Activated T-helper 1 cell treated with Interleukin-2 at 50 U/mL for 16 hours (primary cell): ENCODE data around the gene CD300H.
"Not testable (repeated sequence)": the region's sequence is repeated elsewhere in the genome, so short reads cannot be mapped to it uniquely, and the experiment has no call there.

Experiments
- DNase-seq: peaks from one replicate; pipeline ENCODE4 v3.0.0-alpha.2; 2020; ENCODE audit warnings: low read depth

CD300H gene

DNA sequence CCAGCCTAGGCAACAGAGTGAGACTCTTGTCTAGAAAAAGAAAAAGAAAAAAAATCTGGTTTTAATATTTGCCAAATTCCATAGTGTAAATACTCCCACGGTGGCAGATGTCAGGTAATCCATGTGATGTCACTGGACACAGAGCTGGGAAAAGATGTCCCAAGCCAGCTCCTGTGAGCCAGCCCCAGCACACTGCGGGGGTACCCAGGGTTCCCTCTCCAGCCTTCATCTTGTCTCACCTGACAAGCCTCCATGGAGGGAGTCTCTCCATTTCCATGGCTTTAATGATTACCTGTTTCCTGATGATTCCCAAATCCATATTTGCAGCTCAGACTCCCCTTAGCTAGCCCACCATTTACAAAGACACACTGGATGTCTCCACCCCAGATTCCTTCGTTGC is 40.6 kb downstream of the CD300H start:
- no peak for DNase-seq

DNA sequence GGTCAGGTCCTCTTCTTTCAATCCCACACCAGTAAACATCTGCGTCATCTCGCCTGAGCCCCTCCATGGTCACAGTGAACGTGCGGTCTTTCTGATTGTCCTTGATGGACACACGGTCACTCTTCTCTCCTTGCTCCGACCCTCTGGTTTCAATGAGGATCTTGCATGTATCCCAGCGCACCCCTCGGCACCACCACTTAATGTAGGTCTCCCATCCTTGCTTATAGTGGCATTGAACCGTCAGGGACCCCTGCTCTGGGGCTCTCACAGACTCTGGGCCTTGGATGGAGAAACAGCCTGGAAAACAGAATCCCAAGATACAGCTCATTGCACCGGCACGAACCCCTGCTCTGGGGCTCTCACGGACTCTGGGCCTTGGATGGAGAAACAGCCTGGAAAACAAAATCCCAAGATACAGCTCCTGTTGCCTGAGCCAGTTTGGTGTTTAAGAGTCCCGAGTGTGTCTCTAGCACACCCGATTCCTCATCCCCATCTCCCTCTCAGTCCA is 41.5 kb downstream of the CD300H start:
- no peak for DNase-seq

DNA sequence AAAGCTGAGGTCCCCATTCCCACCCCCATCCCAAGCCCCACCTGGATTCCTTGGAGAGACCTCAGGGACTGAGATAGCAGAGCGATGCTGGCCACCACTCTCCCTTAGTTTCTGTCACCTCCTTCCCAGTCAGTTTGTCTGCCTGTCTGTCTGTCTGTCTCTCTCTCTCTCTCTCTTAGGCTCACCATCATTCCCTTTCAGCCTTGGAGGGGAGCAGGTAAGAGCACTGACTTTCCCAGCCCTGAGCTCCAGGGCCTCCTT is 41.9 kb downstream of the CD300H start:
- DNase-seq, result no peak

DNA sequence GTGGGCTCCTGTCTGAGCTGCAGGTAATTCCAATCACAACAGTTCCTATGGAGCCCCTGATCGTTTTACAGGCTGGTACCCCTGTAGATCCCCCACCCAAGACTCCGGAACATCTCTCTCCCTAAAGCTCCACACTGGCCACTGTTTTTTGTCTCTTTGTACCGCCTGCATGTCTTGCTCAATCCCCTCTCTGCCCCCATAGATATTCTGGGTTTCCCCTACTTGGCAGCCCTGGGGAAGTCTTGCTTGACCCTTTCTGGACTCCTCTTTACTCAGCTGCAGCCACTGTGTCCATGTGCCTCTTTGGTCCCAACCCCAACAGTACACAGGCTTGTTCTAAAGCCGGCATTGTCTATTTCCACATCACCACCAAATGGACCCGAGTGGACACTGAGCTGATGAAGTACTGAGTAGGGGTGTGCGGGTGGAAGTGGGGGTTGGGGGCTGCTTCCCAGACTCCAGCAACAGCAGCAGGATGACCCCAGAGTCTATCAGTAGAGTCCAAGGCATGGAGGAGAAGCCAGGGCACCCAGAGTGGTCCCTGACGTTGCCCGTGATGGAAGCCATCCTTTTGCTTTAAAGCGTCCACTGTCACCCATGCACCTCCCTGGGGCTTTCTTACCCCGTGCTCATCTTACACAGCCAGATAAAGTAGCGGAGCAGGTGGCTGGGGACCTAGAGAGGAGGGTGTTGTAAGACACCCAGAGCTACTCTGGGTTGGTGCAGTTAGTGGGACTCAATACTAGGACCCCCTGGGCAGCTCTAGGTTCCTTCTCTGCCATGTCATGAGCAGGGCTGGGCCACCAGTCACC is 42.5 kb downstream of the CD300H start:
- no peak for DNase-seq

DNA sequence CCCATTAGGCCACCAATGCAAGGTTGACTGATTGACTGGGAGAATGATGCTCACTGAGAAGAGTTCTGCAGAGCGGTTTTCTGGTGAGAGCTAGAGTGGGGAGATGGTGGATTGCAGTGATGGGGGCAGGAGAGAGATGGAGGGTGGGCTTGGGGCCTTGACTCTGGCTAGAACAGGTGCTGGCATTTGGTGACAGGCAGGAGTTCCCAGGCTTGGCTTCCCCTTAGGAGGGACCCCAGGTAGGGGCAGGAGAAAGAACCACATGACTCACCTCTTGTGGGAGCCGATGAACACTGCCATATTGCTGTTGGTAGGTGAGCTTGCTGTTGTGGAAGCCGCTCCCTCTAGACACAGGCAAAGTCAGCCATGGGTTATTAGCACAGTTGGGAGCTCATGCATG is 44.0 kb downstream of the CD300H start:
- no peak for DNase-seq

DNA sequence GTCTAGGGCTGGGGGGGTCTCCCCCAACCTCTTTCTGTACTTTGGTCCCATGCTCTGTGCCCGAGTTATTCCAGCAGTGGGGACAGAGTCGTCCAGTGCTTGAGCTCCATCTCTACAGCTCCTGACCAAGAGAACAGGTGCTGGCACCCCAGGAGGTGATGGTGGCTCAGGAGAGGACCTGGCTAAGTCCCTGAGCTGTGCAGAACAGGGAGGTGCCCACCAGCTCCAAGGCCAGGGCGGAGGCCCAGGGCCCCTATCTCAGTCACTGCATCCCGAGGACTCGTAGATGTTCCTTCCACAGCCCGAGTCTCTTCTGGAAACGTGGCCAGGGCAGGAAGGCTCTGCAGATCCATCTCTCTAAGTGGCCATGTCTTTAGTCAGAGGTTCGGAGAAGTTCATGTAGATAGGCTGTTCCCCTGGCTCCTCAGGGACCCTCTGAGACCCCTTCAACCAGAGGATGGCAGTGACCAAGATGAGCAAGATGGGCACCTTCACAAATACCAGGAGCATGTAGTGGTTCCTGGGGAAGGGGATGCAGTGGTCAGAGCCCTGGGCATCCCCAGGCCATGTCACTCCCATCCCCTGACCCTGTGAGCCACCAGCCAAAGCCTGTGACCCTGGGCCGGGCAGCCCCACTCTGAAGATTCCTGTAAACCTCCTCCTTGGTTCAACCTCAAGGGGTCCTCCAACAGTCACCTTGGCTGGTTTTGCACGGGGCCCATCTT is 44.8 kb downstream of the CD300H start:
- DNase-seq, result no peak

DNA sequence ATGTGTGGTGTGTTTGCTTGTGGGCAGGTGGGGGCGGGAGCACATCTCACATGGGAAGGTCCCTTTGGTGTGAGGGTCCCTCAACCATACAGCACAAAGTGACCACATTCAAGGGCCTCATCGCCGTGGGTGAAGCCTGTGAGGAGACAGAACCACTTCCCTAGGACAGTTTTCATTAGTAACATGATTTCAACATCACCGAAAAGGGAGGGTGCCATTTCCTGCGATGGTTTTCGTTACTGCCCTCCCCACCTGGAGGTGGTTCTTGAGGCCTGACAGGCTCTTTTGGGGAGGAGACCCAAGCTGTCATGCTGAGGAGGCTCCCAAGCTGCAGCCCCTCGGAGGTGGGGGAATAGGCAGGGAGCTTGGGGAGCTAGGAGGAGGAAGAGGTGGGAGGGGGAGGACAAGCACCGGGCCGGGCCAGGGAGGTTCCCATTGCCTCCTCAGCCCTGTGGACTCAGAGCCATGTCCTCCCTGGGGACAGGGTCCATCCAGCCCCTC is 45.6 kb downstream of the CD300H start:
- DNase-seq, result no peak

DNA sequence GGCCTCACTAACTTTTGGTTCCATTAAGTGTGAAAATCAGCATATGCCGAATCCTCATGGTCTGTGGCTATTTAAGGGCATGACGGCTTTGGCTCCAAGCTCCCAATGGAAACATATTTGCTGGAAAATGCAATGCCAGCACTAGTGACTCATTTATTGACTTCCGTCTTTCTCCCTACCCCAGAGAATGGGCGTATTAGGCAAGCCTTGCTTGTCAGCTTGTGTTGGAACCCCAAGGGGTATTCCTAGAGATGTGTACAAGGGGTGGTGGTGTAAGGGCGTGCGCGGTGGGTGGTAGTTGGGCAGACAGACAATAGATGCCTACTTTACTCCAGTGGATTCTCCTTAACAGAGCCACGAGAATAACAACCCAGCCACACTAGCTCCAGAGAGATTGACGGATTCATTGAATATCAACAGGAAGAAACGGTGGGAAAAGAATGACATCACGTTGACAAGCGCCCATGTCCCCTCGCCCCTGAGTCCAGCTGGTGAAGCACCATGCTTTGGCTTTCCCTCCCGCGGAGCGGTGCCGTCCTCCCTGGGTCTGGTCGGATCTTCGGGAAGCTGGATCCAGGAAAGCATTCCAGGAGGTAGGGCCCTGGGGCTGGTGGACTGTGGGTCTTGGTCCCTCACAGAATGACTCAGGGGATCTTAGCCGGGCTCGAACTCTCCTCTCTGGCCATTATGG is 46.4 kb downstream of the CD300H start:
- no peak for DNase-seq

DNA sequence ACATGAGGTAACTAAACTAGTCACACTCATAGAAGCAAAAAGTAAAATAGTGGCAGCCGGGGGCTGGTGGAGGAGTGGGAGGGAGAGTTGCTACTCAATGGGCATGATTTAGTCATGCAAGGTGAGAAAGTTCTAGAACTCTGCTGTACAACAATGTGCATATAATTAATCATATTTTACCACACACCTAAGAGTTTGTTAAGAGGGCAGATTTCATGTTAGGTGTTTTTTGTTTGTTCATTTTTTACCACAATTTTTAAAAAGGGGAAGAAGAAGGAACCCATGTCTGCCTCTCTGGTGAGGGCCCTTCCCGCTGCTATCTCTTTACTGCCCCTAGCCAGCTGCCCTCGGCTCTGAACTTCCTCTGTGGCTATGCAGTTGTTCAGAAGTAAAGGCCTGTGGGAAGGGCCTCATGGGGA is 47.3 kb downstream of the CD300H start:
- DNase-seq, result no peak

DNA sequence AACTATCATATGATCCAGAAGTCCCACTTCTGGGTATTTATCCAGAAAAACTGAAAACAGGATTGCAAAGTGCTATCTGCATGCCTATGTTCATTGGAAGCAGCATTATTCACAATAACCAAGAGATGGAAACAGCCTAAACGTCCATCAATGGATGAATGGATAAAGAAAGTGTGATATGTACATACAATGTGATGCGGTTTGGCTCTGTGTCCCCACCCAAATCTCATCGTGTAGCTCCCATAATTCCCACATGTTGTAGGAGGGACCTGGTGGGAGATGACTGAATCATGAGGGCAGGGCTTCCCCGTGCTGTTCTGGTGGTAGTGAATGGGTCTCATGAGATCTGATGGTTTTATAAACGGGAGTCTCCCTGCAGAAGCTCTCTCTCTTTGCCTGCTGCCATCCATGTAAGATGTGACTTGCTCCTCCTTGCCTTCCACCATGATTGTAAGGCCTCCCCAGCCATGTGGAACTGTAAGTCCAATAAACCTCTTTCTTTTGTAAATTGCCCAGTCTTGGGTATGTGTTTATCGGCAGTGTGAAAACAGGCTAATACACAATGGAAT is 48.8 kb downstream of the CD300H start:
- DNase-seq, result not testable (repeated sequence)

DNA sequence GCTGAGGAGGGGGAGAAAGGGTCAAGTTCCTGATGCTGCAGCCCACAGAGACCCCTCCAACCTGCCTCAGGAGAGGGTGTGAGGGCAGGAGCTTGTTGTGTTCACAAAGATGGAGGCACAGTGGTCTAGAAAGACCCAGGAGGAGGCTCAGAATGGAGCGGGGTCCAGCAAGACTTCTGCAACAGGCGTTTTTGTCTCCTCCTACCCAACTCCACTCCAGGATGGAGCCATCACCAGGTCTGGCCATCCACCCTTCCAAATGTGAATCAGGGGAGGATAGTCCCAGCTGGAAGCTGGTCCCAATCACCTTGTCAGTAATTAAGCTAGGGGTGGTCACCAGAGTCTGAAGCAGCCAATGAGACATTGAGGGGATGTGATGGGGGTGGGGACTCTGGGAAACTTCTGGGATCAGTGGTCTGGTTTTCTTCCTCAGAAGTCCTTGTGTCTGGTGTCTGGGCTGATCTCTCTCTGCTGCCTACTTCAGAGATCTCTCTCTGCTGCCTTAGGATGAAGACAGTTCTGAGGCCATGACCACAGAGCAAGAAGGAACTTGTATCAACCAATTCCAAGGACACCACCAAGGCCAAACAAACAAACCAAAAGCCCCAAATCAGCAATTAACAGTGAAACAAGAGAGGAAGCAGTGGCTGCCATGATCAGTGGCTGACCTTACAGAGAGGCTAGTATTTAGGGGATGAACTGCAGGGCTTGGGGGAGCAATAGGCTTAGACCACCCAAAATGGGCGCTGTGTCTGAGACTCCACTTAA is 50.6 kb downstream of the CD300H start:
- DNase-seq, result no peak

DNA sequence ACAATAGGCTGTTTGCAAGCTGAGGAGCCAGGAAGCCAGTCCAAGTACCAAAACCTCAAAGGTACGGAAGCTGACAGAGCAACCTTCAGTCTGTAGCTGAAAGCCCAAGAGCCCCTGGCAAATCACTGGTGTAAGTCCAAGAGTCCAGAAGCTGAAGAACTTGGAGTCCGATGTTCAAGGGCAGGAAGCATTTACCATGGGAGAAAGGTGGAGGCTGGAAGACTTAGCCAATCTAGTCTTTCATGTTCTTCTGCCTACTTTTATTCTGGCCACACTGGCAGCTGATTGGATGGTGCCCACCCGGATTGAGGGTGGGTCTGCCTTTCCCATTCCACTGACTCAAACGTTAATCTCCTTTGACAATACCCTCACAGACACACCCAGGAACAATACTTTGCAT is 51.4 kb downstream of the CD300H start:
- DNase-seq, result no peak

DNA sequence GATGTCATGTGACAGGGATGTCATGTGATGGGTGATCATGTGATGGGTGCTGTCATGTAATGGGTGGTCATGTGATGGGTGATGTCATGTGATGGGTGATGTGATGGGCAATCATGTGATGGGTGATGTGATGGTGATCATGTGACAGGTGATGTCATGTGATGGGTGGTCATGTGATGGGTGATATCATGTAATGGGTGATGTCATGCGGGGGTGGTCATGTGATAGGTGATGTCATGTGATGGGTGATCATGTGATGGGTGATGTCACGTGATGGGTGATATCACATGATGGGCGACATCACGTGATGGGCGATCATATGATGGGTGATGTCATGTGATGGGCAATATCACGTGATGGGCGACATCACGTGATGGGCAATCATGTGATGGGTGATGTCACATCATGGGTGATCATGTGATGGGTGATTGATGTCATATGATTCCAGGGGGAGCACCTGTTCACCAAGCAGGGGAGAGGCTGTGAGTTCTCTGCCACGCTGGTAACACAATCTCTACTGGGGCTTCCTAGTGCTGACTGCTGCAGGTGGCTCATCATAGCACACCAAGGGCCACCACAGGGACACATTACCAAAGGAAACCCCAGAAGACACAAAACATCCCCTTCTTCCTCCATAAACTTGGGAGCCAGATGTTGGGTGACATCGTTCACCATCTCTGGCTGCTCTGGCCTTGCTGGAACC is 52.5 kb downstream of the CD300H start:
- no peak for DNase-seq

DNA sequence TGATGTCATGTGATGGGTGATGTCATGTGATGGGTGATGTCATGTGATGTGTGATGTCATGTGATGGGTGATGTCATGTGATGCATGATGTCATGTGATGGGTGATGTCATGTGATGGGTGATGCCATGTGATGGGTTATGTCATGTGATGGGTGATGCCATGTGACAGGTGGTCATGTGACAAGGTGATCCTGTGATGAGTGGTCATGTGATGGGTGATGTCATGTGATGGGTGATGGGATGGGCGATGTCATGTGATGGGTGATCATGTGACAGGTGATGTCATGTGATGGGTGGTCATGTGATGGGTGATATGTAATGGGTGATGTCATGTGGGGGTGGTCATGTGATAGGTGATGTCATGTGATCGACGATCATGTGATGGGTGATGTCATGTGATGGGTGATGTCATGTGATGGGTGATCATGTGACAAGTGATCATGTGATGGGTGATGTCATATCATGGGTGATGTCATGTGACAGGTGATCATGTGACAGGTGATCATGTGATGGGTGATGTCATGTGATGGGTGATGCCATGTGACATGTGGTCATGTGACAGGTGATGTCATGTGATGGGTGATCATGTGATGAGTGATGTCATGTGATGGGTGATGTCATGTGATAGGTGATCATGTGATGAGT is 53.2 kb downstream of the CD300H start:
- DNase-seq, result no peak

DNA sequence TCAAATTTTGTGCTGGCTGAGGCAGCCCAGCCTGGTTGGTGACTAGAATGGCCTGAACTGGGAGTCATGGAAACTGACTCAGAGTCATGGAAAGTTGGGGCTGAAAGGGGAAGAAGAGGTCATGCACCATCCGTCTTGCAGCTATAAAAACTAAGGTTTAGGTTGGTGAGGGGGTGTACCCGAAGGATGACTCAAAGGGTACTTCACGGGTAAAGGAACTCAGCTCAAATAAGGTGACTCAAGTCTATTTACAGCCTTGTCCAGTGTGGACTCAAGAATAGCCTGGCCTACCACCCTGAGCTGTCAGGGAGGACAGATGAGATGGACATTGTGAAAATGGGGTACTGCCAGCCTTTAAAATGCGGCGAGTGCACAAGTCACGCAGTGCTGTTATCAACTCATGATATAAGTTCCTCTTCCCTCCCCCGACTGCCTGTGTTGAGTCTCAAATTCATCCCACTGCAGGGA is 54.7 kb downstream of the CD300H start:
- no peak for DNase-seq

DNA sequence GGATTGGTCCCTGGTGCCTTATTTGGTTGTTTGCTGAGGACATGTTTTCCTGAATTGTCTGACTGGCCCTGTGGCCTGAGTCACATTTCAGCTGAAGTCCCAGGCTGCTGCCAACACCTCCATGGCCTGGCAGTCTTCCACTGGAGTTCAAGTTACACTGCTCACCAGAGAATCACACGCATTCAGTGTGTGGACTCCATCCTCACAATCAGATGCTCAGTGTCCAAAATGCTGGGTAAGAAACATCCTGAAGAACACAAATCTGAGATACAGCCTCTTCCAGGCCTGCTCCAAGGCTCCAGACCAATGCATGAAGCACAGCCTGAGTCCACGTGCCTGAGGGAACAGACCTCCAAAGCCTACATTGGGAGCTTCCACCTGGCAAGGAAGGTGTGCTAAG is 55.3 kb downstream of the CD300H start:
- DNase-seq, result no peak
